ENCODE data around the gene PRR11. TPM values are rescaled to one million over a fixed set of nuclear protein-coding genes. Genes with fewer than 3 reads are reported as not detected.
"Not testable (repeated sequence)": the region's sequence is repeated elsewhere in the genome, so short reads cannot be mapped to it uniquely, and the experiment has no call there.

The PRR11 gene
- total and polyA plus RNA-seq, 2 donors, result 3.2 to 8.5 TPM

DNA sequence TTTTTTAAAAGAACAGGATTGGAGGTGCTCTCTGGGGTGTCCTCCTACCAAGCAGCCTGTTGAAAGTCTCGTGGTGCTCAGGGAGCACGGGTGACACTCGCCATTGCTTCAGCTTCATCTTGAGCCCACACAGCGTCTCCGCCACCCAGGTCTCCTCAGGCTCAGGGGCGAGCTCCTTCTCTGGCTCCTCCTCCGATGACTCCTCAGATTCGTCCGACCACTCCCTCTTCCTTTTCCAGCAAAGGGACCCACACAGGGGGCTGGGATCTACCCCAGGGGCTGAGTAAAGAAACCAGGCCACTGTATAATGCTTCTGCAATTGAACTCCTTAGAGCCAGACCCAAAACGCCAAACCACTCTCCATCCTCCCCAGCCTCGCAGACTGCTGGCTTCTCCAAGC is 24.1 kb downstream of the PRR11 start:
- H3K4me3 ChIP-seq (ENCODE audit: low read length in 2 of 2); H3K9me3 ChIP-seq (ENCODE audit: control insufficient read depth in 2 of 2, insufficient read depth in 1 of 2, low read length in 1 of 2); DNase-seq (ENCODE audit: low read depth in 6 of 9, low spot score in 9 of 9); H3K27me3 ChIP-seq (ENCODE audit: control insufficient read depth in 2 of 2, insufficient read depth in 1 of 2, low read length in 1 of 2); H3K27ac ChIP-seq (ENCODE audit: low read depth in 1 of 2, low read length in 1 of 2); H3K4me1 ChIP-seq (ENCODE audit: control insufficient read depth in 2 of 2, insufficient read depth in 2 of 2, low read length in 2 of 2): not testable (repeated sequence)
- peaks cover 10 to 27% of the 10 kb centered on the region in 2 donors for H3K36me3 ChIP-seq (ENCODE audit: control insufficient read depth in 2 of 2, insufficient read depth in 2 of 2, low read length in 1 of 2)
- WGBS, result 97% methylated on average over 11 of the region's 11 CpGs

DNA sequence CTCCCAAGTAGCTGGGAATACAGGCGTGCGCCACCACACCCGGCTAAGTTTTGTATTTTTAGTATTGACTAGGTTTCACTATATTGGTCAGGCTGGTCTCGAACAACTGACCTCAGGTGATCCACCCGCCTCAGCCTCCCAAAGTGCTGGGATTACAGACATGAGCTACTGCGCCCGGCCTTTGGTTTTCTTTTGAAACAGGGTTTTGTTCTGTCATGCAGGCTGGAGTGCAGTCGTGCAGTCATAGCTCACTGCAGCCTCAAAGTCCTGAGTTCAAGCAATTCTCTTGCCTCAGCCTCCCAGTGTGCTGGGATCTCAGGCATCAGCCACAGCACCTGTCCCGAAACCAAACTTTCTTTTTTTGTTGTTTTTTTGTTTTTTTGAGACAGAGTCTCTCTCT is 25.1 kb downstream of the PRR11 start:
- Histone ChIP-seq H3K36me3 (ENCODE audit: control insufficient read depth in 2 of 2, insufficient read depth in 2 of 2, low read length in 1 of 2) (peaks cover 16 to 30% of the 10 kb centered on the region in 2 donors), H3K27me3 (ENCODE audit: control insufficient read depth in 2 of 2, insufficient read depth in 1 of 2, low read length in 1 of 2) (no peaks in the 10 kb centered on the region), H3K4me1 (ENCODE audit: control insufficient read depth in 2 of 2, insufficient read depth in 2 of 2, low read length in 2 of 2) (no peaks in the 10 kb centered on the region), H3K4me3 (ENCODE audit: low read length in 2 of 2) (no peak overlapping the region), H3K9me3 (ENCODE audit: control insufficient read depth in 2 of 2, insufficient read depth in 1 of 2, low read length in 1 of 2) (no peaks in the 10 kb centered on the region), H3K27ac (ENCODE audit: low read depth in 1 of 2, low read length in 1 of 2) (no peak overlapping the region)
- DNase-seq (ENCODE audit: low read depth in 6 of 9, low spot score in 9 of 9), result no peak
- WGBS, result 99% methylated on average over 9 of the region's 9 CpGs

- over 99% methylated on average over 9 of the region's 9 CpGs for whole genome bisulfite sequencing
- no peaks in the 10 kb centered on the region for H3K27me3 ChIP-seq (ENCODE audit: control insufficient read depth in 2 of 2, insufficient read depth in 1 of 2, low read length in 1 of 2)
- DNase-seq (ENCODE audit: low read depth in 6 of 9, low spot score in 9 of 9), result no peak
- H3K27ac ChIP-seq (ENCODE audit: low read depth in 1 of 2, low read length in 1 of 2), result no peak overlapping the region
- H3K4me3 ChIP-seq (ENCODE audit: low read length in 2 of 2), result no peak overlapping the region
- peaks cover 20 to 34% of the 10 kb centered on the region in 2 donors for H3K36me3 ChIP-seq (ENCODE audit: control insufficient read depth in 2 of 2, insufficient read depth in 2 of 2, low read length in 1 of 2)
- H3K4me1 ChIP-seq (ENCODE audit: control insufficient read depth in 2 of 2, insufficient read depth in 2 of 2, low read length in 2 of 2), result no peaks in the 10 kb centered on the region
- H3K9me3 ChIP-seq (ENCODE audit: control insufficient read depth in 2 of 2, insufficient read depth in 1 of 2, low read length in 1 of 2), result no peaks in the 10 kb centered on the region
Measured at GRCh38 chr17:59181481-59181880, 25.9 kb downstream of the PRR11 start.

- DNase-seq (ENCODE audit: low read depth in 6 of 9, low spot score in 9 of 9), result no peak
- Histone ChIP-seq H3K9me3 (ENCODE audit: control insufficient read depth in 2 of 2, insufficient read depth in 1 of 2, low read length in 1 of 2) (no peaks in the 10 kb centered on the region), H3K4me1 (ENCODE audit: control insufficient read depth in 2 of 2, insufficient read depth in 2 of 2, low read length in 2 of 2) (no peaks in the 10 kb centered on the region), H3K36me3 (ENCODE audit: control insufficient read depth in 2 of 2, insufficient read depth in 2 of 2, low read length in 1 of 2) (peaks cover 32 to 38% of the 10 kb centered on the region in 2 donors), H3K4me3 (ENCODE audit: low read length in 2 of 2) (no peak overlapping the region), H3K27ac (ENCODE audit: low read depth in 1 of 2, low read length in 1 of 2) (no peak overlapping the region), H3K27me3 (ENCODE audit: control insufficient read depth in 2 of 2, insufficient read depth in 1 of 2, low read length in 1 of 2) (no peaks in the 10 kb centered on the region)
Measured at GRCh38 chr17:59185997-59186396, 30.5 kb downstream of the PRR11 start.

DNA sequence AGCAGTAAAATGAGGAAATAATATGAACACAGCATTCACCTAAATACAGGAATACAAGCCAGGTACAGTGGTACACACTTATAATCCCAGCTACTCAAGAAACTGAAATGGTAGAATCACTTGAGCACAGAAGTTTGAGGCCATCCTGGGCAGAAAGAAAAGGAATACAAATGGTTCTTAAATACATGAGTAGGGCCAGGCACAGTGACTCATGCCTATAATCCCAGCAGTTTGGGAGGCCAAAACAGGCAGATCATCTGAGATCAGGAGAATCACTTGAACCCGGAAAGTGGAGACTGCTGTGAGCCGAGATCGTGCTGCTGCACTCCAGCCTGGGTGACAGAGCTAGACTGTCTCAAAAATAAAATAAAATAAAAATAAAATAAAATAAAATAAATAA is 31.3 kb downstream of the PRR11 start:
- WGBS, result 98% methylated on average over 3 of the region's 3 CpGs

DNA sequence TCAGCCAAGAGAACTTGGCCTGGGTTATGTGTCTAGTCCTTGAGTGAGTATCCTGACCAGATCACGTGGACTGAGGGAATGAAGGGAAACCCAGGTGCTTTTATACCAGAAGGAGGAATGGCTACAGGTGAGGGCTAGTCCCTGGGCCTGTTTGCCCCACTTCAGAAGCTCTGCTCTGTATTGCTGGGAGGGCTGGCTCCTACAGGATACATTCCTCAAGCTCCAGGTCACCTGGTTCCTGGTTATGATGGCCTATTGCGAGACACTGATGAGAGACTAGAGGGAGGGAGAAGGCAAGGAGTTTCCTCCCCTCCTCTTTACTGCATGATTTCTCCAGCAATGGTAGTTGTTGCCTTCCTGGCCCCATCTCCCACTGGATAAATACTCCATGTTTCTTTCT is 35.3 kb downstream of the PRR11 start:
- Histone ChIP-seq H3K27me3 (ENCODE audit: control insufficient read depth in 2 of 2, insufficient read depth in 1 of 2, low read length in 1 of 2) (no peaks in the 10 kb centered on the region), H3K9me3 (ENCODE audit: control insufficient read depth in 2 of 2, insufficient read depth in 1 of 2, low read length in 1 of 2) (no peaks in the 10 kb centered on the region), H3K27ac (ENCODE audit: low read depth in 1 of 2, low read length in 1 of 2) (no peak overlapping the region), H3K4me1 (ENCODE audit: control insufficient read depth in 2 of 2, insufficient read depth in 2 of 2, low read length in 2 of 2) (no peaks in the 10 kb centered on the region), H3K36me3 (ENCODE audit: control insufficient read depth in 2 of 2, insufficient read depth in 2 of 2, low read length in 1 of 2) (peaks cover 38 to 70% of the 10 kb centered on the region in 2 donors), H3K4me3 (ENCODE audit: low read length in 2 of 2) (no peak overlapping the region)
- 94% methylated on average over 2 of the region's 2 CpGs for WGBS
- DNase-seq (ENCODE audit: low read depth in 6 of 9, low spot score in 9 of 9), result no peak

More for the DNA sequence above, 31.3 kb downstream of the PRR11 start:
- Histone ChIP-seq H3K27ac (ENCODE audit: low read depth in 1 of 2, low read length in 1 of 2) (no peak overlapping the region), H3K4me1 (ENCODE audit: control insufficient read depth in 2 of 2, insufficient read depth in 2 of 2, low read length in 2 of 2) (no peaks in the 10 kb centered on the region), H3K36me3 (ENCODE audit: control insufficient read depth in 2 of 2, insufficient read depth in 2 of 2, low read length in 1 of 2) (peaks cover 32 to 45% of the 10 kb centered on the region in 2 donors), H3K4me3 (ENCODE audit: low read length in 2 of 2) (no peak overlapping the region), H3K27me3 (ENCODE audit: control insufficient read depth in 2 of 2, insufficient read depth in 1 of 2, low read length in 1 of 2) (no peaks in the 10 kb centered on the region), H3K9me3 (ENCODE audit: control insufficient read depth in 2 of 2, insufficient read depth in 1 of 2, low read length in 1 of 2) (no peaks in the 10 kb centered on the region)
- DNase-seq (ENCODE audit: low read depth in 6 of 9, low spot score in 9 of 9), result no peak

DNA sequence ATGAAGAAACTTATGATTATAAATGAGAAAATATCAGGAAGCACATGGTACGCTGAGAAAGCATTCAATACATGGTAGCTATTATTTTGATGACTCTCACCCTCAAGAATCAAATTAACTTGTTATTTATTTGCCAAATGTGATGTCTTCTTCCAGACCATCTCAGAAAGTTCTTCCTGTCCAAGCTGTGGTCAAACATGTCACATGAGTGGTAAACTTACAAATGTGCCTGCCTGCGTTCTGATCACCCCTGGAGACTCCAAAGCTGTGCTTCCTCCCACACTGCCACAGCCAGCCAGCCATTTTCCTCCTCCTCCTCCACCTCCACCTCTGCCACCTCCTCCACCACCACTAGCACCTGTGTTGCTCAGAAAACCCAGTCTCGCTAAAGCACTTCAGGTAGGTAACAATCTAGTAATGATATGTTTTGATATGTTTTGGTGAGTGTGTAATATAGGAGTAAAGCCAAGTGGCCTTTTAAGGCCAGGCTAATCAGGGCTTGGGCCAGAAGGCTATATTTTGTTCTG is 37.9 kb downstream of the PRR11 start:
- H3K4me3 ChIP-seq (ENCODE audit: low read length in 2 of 2), result no peak overlapping the region
- H3K27me3 ChIP-seq (ENCODE audit: control insufficient read depth in 2 of 2, insufficient read depth in 1 of 2, low read length in 1 of 2), result no peaks in the 10 kb centered on the region
- H3K9me3 ChIP-seq (ENCODE audit: control insufficient read depth in 2 of 2, insufficient read depth in 1 of 2, low read length in 1 of 2), result no peaks in the 10 kb centered on the region
- no peak overlapping the region for H3K27ac ChIP-seq (ENCODE audit: low read depth in 1 of 2, low read length in 1 of 2)
- H3K4me1 ChIP-seq (ENCODE audit: control insufficient read depth in 2 of 2, insufficient read depth in 2 of 2, low read length in 2 of 2), result no peaks in the 10 kb centered on the region
- H3K36me3 ChIP-seq (ENCODE audit: control insufficient read depth in 2 of 2, insufficient read depth in 2 of 2, low read length in 1 of 2), result peaks cover 35 to 66% of the 10 kb centered on the region in 2 donors
- no peak for DNase-seq (ENCODE audit: low read depth in 6 of 9, low spot score in 9 of 9)
- WGBS, result 98% methylated on average over 3 of the region's 3 CpGs

- H3K36me3 ChIP-seq (ENCODE audit: control insufficient read depth in 2 of 2, insufficient read depth in 2 of 2, low read length in 1 of 2), result peaks cover 27 to 72% of the 10 kb centered on the region in 2 donors
- WGBS, result 96% methylated on average over 4 of the region's 4 CpGs
Measured at GRCh38 chr17:59199398-59199797, 43.9 kb downstream of the PRR11 start.

DNA sequence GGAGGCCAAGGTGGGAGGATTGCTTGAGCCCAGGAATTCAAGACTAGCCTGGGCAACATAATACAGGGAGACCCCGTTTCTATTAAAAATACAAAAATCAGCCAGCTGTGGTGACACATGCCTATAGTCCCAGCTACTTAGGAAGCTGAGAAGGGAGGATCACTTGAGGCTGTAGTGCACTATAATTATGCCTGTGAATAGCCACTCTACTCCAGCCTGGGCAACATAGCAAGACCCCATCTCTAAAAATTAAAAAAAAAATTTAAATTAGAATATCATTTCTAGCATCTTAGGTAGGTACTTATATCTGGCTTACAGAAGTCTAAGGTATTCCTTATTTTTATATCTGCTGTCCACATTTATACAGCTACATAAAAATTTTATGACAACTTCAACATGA is 46.8 kb downstream of the PRR11 start:
- peaks cover 25 to 52% of the 10 kb centered on the region in 2 donors for H3K36me3 ChIP-seq (ENCODE audit: control insufficient read depth in 2 of 2, insufficient read depth in 2 of 2, low read length in 1 of 2)
- H3K4me1 ChIP-seq (ENCODE audit: control insufficient read depth in 2 of 2, insufficient read depth in 2 of 2, low read length in 2 of 2), result no peaks in the 10 kb centered on the region
- no peaks in the 10 kb centered on the region for H3K9me3 ChIP-seq (ENCODE audit: control insufficient read depth in 2 of 2, insufficient read depth in 1 of 2, low read length in 1 of 2)
- H3K27me3 ChIP-seq (ENCODE audit: control insufficient read depth in 2 of 2, insufficient read depth in 1 of 2, low read length in 1 of 2), result no peaks in the 10 kb centered on the region
- DNase-seq (ENCODE audit: low read depth in 6 of 9, low spot score in 9 of 9), result no peak
- H3K4me3 ChIP-seq (ENCODE audit: low read length in 2 of 2), result no peak overlapping the region
- WGBS, result 98% methylated on average over 1 of the region's 1 CpG
- no peak overlapping the region for H3K27ac ChIP-seq (ENCODE audit: low read depth in 1 of 2, low read length in 1 of 2)

More at GRCh38 chr17:59199398-59199797, 43.9 kb downstream of the PRR11 start:
- H3K27ac ChIP-seq (ENCODE audit: low read depth in 1 of 2, low read length in 1 of 2), result no peak overlapping the region
- H3K4me1 ChIP-seq (ENCODE audit: control insufficient read depth in 2 of 2, insufficient read depth in 2 of 2, low read length in 2 of 2), result no peaks in the 10 kb centered on the region
- no peaks in the 10 kb centered on the region for H3K9me3 ChIP-seq (ENCODE audit: control insufficient read depth in 2 of 2, insufficient read depth in 1 of 2, low read length in 1 of 2)
- no peak for DNase-seq (ENCODE audit: low read depth in 6 of 9, low spot score in 9 of 9)
- H3K27me3 ChIP-seq (ENCODE audit: control insufficient read depth in 2 of 2, insufficient read depth in 1 of 2, low read length in 1 of 2), result no peaks in the 10 kb centered on the region
- no peak overlapping the region for H3K4me3 ChIP-seq (ENCODE audit: low read length in 2 of 2)
